ENCODE data around the gene KRT36.

Gene KRT36

GRCh38 chr17:41516830-41517283, 27.1 kb upstream of the KRT36 start:
- no peak for TF ChIP-seq CTCF (IDR thresholded peaks at IDR 0.05; ENCODE audit: control insufficient read depth, extremely low read depth, insufficient read depth)
- no peak overlapping the region for H3K4me3 ChIP-seq (ENCODE audit: low read depth, low read length)
- no peak for DNase-seq (ENCODE audit: low read depth)

GRCh38 chr17:41516147-41516829, 26.6 kb upstream of the KRT36 start:
- TF ChIP-seq CTCF (IDR thresholded peaks at IDR 0.05; ENCODE audit: control insufficient read depth, extremely low read depth, insufficient read depth): no peak
- H3K4me3 ChIP-seq (ENCODE audit: low read depth, low read length): no peak overlapping the region
- DNase-seq (ENCODE audit: low read depth): no peak

GRCh38 chr17:41513168-41513547, 23.4 kb upstream of the KRT36 start:
- TF ChIP-seq CTCF (IDR thresholded peaks at IDR 0.05; ENCODE audit: control insufficient read depth, extremely low read depth, insufficient read depth): no peak
- H3K4me3 ChIP-seq (ENCODE audit: low read depth, low read length): no peak overlapping the region
- DNase-seq (ENCODE audit: low read depth): no peak

GRCh38 chr17:41512546-41513167, 22.9 kb upstream of the KRT36 start:
- no peak overlapping the region for H3K4me3 ChIP-seq (ENCODE audit: low read depth, low read length)
- DNase-seq (ENCODE audit: low read depth): no peak
- no peak for TF ChIP-seq CTCF (IDR thresholded peaks at IDR 0.05; ENCODE audit: control insufficient read depth, extremely low read depth, insufficient read depth)

GRCh38 chr17:41511716-41512115, 22.0 kb upstream of the KRT36 start:
- no peak for TF ChIP-seq CTCF (IDR thresholded peaks at IDR 0.05; ENCODE audit: control insufficient read depth, extremely low read depth, insufficient read depth)
- DNase-seq (ENCODE audit: low read depth): no peak
- no peak overlapping the region for H3K4me3 ChIP-seq (ENCODE audit: low read depth, low read length)

GRCh38 chr17:41511116-41511515, 21.4 kb upstream of the KRT36 start:
- TF ChIP-seq CTCF (IDR thresholded peaks at IDR 0.05; ENCODE audit: control insufficient read depth, extremely low read depth, insufficient read depth): no peak
- DNase-seq (ENCODE audit: low read depth): no peak
- no peak overlapping the region for H3K4me3 ChIP-seq (ENCODE audit: low read depth, low read length)
